HG03045 (cell line): ENCODE measurements around the gene FLYWCH1.

Source experiments
- ATAC-seq: cut with Tn5 transposase; IDR thresholded peaks from one replicate; pipeline ENCODE4 v1.9.1; 2021; ENCODE audit warnings: mild to moderate bottlenecking, moderate library complexity; ENCODE audit not compliant: unreplicated experiment

FLYWCH1 gene

GRCh38 chr16:2967721-2968161 is 56.0 kb downstream of the FLYWCH1 start:
- no peak for ATAC-seq

DNA sequence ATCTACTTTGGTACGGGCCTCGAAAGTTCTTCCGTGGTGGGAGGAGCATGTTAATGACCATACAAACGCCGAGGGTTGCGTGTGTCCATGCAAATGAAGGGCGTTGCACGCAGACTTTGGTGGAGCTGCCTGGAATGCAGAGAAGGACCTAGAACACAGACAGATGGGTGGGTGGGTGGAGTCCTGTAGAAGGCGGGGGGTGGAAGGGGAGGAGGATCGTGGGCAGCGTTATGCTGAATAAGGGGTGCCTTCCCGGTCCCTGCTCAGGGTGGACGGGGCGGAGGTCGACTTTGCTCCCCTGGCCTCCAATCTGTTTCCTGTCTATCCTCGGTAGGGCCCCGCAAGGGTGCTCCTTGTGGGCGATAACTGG is 56.6 kb downstream of the FLYWCH1 start:
- no peak for ATAC-seq

DNA sequence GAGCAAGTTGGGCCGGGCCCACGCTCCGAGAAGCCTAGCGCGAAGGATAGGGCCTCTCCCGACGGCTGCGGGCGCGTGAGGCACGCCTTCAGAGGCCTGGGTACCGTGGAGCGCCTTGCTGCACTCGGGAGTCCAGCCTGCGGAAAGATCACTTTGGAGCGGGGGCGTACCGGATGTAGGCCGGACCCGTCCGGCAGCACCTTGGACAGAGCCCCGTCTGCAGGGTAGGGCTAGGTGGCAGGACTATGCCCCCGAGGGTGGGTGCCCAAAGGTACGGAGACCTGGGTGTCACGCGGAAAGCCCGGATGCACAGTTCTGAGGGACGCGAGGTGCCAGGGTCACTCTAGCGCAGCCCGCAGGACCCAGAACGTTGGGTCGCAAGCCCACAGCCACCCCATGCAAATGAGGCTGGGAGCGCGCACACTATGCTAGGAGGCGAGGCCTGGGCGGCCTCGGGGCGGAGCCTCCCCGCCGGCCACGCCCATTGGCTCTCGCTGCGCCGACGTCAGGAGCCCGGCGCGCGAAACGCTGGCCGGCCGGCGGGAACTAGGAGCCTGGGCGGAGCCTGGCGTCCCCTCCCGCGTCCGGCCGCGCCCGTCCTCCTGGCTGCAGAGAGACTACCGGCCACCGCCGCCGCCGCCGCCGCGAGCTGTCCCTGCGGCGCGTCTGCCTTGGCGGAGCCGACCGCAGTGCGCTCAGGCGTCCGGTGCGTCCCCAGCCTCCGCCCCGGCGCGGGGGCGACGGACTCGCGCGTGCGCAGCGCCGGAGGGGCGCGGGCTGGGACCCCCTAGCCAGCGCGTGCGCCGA is 57.2 kb downstream of the FLYWCH1 start, which contains the start of gene PAQR4:
Gene PAQR4 (plus strand): TSS at position 611 of the 807 bp plus-strand sequence. CDS start 327 bp downstream, outside the sequence.
- peak; percentile 61 for ATAC-seq

GRCh38 chr16:2969545-2970521 is 58.1 kb downstream of the FLYWCH1 start:
- ATAC-seq: peak; percentile 39

DNA sequence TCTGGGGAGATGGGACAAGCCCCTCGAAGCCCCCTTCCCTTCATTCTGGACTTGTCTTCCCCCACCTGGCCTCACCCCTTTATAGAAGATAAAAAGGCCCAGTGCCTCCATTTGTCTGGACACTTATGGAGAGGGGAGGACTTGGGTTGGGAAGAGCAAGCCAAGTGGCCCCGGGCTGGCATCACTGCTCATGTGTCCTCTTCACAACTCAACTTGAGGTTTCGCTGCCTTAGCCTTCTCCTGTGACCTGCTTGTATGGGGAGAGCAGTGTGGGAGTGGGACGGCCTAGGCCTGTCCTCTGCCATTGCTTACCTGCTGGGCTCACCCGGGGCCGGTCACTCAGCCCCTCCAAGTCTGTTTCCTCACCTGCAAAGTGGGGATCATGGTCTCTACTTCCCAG is 58.8 kb downstream of the FLYWCH1 start:
- ATAC-seq: no peak

GRCh38 chr16:2971134-2971984 is 59.6 kb downstream of the FLYWCH1 start:
- ATAC-seq: no peak

DNA sequence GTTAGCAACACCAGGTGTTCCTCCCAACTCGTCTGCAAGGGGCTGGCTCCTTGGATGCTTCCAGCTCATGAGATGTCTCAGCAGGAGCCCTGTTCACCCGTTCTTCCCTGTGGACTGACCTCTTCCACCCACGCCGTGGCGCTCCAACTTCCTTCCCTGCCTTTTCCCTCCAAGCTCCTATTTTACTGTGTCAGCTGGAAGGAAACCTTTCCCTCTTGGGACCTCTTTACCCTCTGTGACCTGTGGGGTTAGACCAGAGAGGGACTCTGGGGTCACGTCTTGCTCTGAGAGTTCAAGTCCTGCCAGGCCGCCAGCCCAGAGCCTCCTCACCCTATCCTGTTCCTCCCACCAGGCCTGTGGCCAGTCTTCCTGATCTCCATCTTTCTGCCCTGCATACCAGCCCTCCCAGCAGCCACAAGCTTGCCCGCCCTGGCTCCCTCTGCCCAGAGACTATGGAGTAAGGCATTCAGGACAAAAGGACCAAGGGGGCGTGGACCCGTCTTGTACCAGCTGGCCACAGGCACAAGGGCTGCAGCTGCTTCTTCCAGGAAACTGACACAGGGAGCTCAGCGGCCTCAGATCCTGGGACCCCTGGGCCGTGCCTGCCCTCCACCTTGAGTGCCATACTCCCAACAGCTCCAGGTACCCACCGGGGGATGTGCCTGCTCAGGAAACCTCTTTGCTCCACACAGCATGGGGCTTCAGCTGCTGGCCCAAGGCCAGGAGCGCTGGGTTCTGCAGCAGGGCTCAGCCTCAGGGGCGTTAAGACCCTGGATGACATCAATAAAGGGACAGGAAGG is 60.5 kb downstream of the FLYWCH1 start:
- ATAC-seq: no peak

GRCh38 chr16:2973093-2973492 is 61.4 kb downstream of the FLYWCH1 start:
- ATAC-seq: no peak

DNA sequence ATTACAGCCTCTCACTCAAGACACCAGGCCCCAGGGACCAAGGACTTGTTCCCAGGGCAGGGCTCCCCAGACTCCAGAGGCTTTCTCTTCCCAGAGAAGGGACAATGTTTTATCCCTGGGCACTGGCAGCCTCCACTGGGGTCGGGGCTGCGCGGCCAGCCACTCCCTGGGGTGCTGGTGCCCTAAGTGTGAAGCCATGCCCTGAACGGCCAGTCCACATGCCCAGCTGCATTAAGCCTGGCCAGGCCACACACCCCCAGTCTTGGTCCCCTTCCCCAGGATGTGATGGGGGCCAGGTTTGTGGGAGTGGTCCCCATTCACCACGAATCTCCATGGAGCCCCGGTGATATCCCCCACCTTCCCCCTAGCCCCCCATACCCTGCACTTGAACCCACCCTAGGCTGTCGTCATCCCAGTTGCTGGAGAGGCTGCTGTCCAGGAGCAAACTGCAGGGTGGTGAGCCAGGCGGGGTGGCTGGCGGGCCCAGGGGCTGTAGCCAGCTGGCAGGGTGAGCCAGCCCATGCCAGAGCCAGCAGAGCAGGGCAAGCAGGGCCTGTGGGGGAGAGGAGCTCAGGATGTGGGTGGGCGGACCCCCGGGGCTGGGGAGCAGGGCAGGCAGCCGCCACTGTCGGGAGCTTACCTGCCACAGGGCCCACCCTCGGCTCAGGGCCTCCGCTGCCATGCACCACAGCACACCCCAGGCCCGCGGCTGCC is 62.0 kb downstream of the FLYWCH1 start:
- ATAC-seq: no peak

- no peak for ATAC-seq
These were observed 62.8 kb downstream of the FLYWCH1 start for GRCh38 chr16:2974319-2975056.

GRCh38 chr16:2975161-2975795 is 63.5 kb downstream of the FLYWCH1 start:
- no peak for ATAC-seq

DNA sequence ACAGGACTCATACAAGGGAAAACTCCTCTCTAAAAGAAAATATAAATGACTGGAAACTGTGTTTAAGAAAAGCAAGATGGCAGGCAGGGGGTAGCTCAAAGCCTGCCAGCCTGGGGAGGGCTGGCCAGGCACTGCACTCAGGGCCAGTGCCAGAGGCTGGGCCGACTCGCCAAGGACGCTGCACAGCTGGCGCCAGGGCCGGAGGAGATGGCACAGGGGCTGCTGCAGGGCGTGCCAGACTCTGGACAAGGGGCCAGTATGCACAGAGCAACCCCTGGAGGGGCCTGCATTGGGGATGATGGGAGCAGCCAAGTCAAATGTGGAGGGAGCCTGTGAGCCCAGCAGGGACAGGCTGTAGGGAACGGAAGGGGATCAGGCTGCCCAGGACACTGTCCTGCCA is 64.5 kb downstream of the FLYWCH1 start:
- no peak for ATAC-seq

DNA sequence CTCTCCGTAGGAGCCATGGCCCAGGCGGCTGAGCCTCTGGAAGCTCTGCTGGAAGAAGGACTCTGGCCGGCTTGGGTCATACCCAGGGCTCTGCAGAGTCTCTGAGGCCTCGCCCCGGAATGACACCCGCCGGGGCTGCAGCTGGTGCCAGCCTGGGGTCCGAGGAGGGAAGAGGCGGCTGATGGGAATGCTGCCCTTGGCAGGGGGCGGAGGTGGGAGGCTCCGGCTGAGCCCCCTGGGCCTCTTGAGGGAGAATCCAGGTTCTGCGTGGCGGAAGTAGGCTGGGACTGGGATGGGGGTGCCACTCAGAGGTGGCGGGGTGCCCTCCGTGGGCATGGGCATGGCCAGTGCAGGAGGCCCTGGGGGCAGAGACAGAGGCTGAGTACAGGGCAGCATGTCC is 64.9 kb downstream of the FLYWCH1 start:
- no peak for ATAC-seq

DNA sequence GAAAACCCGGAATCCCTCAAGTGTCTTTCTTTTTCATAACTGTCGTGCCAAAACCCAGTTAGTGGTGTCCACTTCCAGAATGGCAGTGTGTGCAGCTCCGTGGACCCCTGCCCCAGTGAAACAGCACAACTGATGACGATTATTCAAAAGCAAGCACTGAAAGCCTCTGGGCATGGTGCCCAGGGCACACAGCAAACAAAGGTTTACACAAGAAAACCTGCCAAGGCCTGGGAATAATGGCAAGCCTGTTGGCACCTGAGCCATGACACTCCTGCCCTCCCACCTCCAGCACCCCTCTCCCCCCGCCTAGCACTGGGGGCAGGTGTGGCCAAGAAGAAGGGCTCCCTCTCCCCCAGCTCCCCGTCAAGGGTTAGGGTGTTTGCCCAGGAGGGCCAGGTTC is 65.7 kb downstream of the FLYWCH1 start:
- ATAC-seq: no peak

- ATAC-seq: peak; percentile 1
These were observed 68.0 kb downstream of the FLYWCH1 start for GRCh38 chr16:2979669-2980226.

DNA sequence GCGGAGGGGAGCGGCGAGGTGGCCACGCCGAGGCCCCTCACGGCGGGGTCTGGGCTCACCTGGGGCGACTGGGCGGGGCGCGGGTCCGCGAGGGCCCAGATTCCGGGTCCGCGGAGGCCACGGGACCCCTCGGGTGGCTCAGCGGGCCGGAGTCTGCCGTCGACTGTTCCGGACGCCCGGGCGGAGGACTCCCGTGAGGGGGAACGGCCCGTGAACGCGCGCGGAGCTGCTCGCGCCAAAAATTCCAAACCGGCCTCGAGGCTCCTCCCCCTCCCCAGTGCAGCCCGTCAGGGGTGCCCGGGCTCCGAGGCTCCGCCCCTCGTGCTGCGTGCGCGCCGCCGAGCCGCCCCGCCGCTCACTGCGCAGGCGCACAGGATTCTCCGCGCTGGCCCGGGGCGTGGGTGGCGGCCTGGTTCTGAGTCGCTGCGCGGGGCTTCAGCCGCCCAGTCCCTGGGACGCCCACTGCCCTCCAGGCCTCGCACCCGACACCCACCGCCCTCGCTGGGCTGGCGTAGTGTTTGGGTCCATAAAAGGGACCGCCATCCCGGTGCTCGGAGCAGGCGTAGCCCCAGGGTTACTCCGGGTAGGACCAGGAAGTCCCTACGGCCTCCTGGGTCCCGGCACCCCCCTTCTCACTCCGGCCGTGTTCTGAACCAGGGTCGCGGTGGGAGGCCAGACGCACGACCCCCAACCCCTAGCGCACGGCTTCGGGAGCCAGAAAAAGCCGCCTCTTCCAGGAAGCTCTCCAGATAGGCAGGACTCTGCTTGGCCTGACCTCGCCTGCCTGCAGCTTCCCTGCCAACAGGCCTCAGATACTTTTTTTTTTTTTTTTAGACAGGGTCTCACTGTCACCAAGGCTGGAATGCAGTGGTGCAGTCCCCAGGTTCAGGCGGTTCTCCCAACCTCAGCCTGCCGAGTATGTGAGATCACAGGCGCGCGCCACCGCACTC is 68.8 kb downstream of the FLYWCH1 start, which contains the start of gene PKMYT1:
Gene PKMYT1 (minus strand): TSS at position 220 of the 950 bp plus-strand sequence. CDS start 789 bp downstream, outside the sequence.
- ATAC-seq: peak; percentile 62
